ENCODE results near the gene MYL3.

DNA sequence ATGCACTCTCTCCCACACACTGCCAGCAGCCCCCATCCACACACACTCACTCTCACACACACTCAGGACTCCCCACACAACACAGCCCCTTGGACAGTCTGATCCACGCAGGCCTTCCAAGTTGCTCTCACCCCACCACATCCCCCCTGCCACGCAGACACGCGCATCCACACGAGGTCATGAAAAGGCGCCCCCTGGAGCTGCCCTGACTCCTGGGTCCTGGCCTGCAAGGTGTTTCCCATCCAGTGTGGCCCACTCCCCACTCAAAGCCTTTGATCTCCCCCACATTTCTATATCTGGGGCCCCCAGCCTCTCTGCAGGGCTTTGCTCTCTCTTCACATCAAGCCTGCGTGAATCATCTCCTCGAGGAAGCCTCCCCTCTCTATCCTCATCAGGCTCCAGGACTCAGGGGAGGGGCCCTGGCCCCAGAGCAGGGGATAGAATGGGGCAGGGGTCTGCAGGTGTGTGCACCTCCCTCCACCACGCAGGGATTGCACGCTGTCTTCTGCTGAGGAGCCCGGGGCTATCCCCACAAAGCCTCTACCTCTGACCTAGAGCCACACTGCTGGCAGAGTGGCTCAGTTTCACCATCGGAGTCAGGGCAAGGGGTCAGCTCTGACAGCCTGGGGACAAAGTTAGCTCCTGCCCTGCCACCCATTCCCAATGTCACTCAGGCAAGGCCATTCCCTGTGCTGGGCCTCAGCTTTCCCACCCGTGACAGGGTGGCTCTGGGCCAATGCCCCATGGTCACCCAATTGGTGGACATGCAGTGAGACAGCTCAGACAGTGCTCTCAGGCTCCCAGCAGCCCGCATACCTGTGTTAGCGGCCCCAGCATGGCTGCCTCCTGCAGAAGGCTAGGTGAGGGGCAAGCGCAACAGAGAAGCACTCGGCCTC lies 6.4 kb downstream of the MYL3 start:
- TF ChIP-seq ZNF274 (IDR thresholded peaks at IDR 0.05; ENCODE audit: low read depth, low read length) (no peak), SUZ12 (IDR thresholded peaks at IDR 0.05; ENCODE audit: extremely low read depth, insufficient read depth, insufficient read length) (no peak), YY1 (IDR thresholded peaks at IDR 0.05; ENCODE audit: insufficient read depth, insufficient read length) (no peak)
